Dermis blood vessel endothelial cell (primary cell): ENCODE measurements around the gene FAM47E. TPM values are rescaled to one million over a fixed set of nuclear protein-coding genes. Genes with fewer than 3 reads are reported as not detected.
"Not testable (repeated sequence)": the region's sequence is repeated elsewhere in the genome, so short reads cannot be mapped to it uniquely, and the experiment has no call there.

ENCODE experiments used
- DNase-seq: peaks from one replicate; pipeline ENCODE4 v3.0.0; 2010
- total RNA-seq: library from RNA; depleted of rRNA; stranded (reverse); fragments of >200 nt; gene quantifications from 2 replicates; pipeline ENCODE4 v1.2.3, GENCODE V29; 2014

The FAM47E gene
- total RNA-seq, 1 donor from 2014 or later = 0.17 TPM

GRCh38 chr4:76226418-76226817 is 25.1 kb upstream of the FAM47E start:
- DNase-seq = no peak

GRCh38 chr4:76232681-76233080 is 18.8 kb upstream of the FAM47E start:
- DNase-seq = no peak

DNA sequence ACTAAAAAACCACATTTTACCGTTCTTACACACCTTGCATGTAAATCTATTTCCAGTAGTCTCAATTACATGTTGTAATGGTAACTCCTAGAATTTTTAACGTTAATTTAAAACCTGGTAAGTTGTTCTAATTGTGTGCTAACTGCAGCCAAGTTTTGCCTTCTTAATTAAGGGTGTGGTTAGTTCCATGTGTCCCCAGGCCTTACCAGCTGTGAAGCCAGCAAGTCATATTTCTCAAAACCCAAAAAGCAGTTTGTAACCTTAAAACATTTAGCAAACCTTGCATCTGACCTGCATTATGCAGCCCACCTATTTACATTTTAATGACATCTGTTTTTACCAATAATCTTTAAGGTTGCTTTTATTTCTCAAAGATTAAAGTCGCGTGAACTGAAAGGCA is 18.4 kb upstream of the FAM47E start:
- DNase-seq = no peak

GRCh38 chr4:76233529-76233928 is 18.0 kb upstream of the FAM47E start:
- DNase-seq = no peak

- peak; percentile 10 for DNase-seq
Observed at GRCh38 chr4:76233967-76234678, 17.4 kb upstream of the FAM47E start.

- no peak for DNase-seq
Observed at GRCh38 chr4:76234679-76235044, 16.9 kb upstream of the FAM47E start.

DNA sequence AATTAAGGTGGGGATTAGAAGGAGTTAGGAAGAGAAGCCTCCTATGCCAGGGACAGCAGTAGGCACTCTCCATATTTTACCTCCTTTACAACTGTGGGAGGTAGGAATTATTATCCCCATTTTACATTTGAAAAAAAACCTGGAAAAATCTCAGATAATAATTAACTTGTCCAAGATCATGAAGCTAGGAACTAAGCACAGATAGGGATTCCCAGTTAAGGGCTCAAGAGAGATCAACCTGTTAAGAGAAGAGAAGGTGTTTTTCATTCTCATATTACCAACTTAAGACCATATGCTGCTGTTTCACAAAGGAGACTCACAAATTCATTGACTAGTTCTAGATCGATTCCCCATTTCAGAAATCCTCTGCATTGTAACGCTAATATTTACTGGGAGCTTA is 16.1 kb upstream of the FAM47E start:
- no peak for DNase-seq

- no peak for DNase-seq
Observed at GRCh38 chr4:76235915-76236314, 15.6 kb upstream of the FAM47E start.

DNA sequence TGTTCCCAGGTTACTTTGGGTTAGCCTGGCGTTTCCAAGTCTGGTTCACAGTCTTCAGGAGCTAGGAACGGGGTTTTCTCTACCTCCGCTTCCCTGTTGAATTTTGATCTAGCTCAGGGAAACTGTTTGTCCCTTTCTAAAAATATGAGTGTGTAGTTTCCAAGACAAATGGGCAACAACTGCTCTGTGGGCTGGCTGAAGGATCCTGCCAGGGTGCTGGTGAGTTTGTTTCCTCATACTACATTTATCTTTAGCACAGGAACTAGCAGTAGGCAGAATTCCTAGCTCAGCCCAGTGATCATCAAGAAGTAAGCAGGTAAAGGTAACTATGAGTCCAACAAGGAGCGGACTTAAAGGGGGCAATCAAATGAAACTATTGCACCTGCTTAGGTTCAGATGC is 13.3 kb upstream of the FAM47E start:
- no peak for DNase-seq

DNA sequence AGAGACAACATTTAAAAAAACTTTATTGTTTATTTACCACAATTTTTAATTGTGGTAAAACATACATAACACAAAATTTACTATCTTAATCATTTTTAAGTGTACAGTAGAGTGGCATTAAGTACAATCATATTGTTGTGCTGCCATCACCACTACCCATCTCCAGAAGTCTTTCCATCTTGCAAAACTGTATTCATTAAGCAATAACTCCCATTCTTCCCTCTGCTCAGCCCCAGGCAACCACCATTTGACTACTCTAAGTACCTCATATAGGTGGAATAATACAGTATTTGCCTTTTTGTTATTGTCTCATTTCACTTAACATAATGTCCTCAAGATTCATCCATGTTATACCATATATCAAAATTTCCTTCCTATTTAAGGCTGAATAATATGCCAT is 12.8 kb upstream of the FAM47E start:
- DNase-seq = no peak

GRCh38 chr4:76240236-76240635 is 11.3 kb upstream of the FAM47E start:
- DNase-seq = no peak

DNA sequence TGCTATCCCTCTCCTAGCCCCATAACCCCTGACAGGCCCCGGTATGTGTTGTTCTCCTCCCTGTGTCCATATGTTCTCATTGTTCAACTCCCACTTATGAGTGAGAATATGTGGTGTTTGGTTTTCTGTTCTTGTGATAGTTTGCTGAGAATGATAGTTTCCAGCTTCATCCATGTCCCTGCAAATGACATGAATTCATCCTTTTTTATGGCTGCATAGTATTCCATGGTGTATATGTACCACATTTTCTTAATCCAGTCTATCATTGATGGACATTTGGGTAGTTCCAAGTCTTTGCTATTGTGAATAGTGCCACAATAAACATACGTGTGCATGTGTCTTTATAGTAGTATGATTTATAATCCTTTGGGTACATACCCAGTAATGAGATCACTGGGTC is 7.6 kb upstream of the FAM47E start:
- not testable (repeated sequence) for DNase-seq

- no peak for DNase-seq
Observed at GRCh38 chr4:76246025-76246424, 5.5 kb upstream of the FAM47E start.

- no peak for DNase-seq
Observed at GRCh38 chr4:76246852-76247251, 4.7 kb upstream of the FAM47E start.

GRCh38 chr4:76250962-76251361 is 559 bp upstream of the FAM47E start:
- no peak for DNase-seq

GRCh38 chr4:76252271-76252653 is 741 bp downstream of the FAM47E start:
- DNase-seq = no peak

GRCh38 chr4:76253511-76253910 is 2.0 kb downstream of the FAM47E start:
- no peak for DNase-seq

GRCh38 chr4:76256032-76256431 is 4.5 kb downstream of the FAM47E start:
- no peak for DNase-seq

DNA sequence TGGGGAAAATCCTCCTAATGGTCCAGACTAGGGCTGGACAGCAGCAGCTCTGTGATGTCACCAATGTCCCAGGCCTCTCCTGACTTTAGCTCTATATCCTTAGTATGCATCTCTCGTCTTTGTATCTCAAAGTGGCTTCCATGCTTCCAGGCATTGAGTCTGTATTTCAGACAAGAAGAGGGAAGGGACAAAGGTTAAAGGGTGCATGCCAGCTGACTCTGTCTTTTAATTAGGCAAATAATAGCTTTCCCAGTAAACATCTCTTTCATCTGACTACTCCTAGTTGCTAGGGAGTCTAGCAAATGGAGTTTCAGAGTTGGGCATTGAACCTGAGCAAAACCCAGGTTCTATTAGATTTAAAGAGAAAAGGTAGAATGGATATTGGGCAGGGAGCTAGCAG is 5.4 kb downstream of the FAM47E start:
- DNase-seq = no peak

- no peak for DNase-seq
Observed at GRCh38 chr4:76257824-76258223, 6.3 kb downstream of the FAM47E start.

DNA sequence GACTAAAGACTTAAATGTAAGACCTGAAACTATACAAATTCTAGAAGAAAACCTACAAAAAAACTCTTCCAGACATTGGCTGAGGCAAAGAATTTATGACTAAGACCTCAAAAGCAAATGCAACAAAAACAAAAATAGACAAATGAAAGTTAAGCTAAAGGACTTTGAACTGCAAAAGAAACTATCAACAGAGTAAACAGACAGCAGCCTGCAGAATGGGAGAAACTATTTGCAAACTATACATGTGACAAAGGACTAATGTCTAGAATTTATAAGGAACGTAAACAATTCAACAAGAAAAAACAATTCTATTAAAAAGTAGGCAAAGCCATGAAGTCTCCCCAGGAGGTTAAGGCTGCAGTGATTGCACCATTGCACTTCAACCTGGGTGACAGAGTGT is 9.1 kb downstream of the FAM47E start:
- no peak for DNase-seq

DNA sequence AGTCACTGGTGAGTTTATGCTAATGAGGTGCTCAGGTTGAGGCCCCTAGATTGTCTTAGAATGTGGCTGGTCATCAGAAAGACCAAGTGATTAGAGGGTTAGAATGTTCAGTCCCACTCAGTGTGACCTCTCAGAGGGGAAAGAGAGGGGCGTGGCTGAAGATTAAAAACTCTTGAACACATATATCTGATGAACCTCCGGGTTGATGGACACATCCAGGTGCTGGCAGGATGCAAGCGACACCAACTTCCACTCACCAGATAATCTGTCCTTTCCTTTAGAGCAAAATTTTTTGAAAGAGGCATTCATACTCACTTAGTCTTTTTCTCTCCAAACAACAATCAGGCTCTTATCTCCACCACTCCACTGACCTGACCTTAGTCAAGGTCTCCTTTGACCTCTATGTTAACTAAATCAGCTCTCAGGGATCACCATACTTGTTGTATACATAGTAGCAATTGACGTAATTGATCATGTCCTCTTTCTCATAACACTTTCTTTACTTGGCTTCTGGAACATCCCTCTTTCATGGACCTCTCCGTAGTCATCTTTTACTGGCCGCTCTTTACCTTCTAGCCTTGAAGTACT is 14.2 kb downstream of the FAM47E start:
- no peak for DNase-seq

DNA sequence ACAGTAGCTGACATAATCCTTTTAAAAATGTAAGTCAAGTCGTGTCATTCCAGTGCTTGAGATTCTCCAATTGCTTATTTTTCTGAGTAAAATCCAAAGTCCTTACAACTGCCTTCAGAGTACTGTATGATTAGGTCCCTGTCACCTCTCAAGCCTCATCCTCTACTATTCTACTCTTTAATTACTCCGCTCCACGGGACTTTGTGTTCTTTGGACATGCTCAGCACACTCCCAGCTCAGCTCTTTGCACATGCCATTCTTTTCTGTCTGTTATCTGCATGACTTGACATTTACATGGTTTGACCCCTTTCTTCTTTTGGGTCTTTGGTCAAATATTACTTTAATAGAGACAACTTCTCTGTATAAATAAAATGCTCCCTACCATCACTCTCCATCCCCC is 15.1 kb downstream of the FAM47E start:
- DNase-seq = no peak

DNA sequence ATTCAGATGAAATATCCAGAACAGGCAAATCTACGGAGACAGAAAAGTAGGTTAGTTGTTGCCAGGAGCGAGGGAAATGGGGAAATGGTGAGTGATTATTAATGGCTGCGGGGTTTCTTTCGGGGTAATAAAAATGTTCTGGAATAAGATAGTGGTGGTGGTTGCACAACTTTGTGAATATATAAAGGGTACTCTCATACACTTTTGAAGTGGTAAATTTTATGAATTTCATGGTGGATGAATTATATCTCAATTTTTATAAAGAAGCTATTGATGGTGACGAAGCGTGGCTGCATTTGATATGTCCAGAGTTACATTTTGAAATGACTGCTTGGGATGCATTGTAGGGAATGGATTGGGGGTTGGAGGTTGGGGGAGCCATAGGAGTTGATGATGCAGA is 16.3 kb downstream of the FAM47E start:
- no peak for DNase-seq
